Sigmoid colon (tissue), 7 donors: ENCODE data around the gene CLSTN2. TPM values are rescaled to one million over a fixed set of nuclear protein-coding genes. Genes with fewer than 3 reads are reported as not detected.
A peak's percentile ranks its signal among the peaks of the same experiment; 100 is the strongest.

Source experiments
- DNase-seq: peaks from one replicate; pipeline ENCODE4 v3.0.0-alpha.2; 2019
- H3K27ac ChIP-seq, 4 donors: fragments of 200-600 bp; sonication (generic); one replicate each; pipeline ENCODE4 v1.5.1; 2016 to 2019; ENCODE audit warnings: mild to moderate bottlenecking in 1 of 4
- H3K27me3 ChIP-seq, 3 donors: fragments of 200-600 bp; sonication (generic); one replicate each; pipeline ENCODE4 v1.5.1; 2019; ENCODE audit warnings: mild to moderate bottlenecking in 1 of 3
- H3K36me3 ChIP-seq, 4 donors: fragments of 200-600 bp; sonication (generic); one replicate each; pipeline ENCODE4 v1.5.1; 2016 to 2019
- H3K4me1 ChIP-seq, 4 donors: fragments of 200-600 bp; sonication (generic); one replicate each; pipeline ENCODE4 v1.5.1; 2017 to 2019
- H3K4me3 ChIP-seq, 4 donors: fragments of 200-600 bp; sonication (generic); one replicate each; pipeline ENCODE4 v1.5.1; 2017 to 2019; ENCODE audit warnings: mild to moderate bottlenecking in 2 of 4, moderate library complexity in 1 of 4
- H3K9me3 ChIP-seq, 4 donors: fragments of 200-600 bp in 3 of 4; sonication (generic) in 3 of 4; one replicate each; pipeline versions ENCODE4 v1.5.1 to v1.6.1; 2013 to 2019
- CTCF ChIP-seq, 4 experiments: fragments of 450-650 bp in 3 of 4; fragments of 200-600 bp in 1 of 4; IDR thresholded peaks; one replicate each; pipeline ENCODE4 v1.5.1; 2016 to 2019; ENCODE audit warnings: antibody characterized with exemption in 4 of 4, mild to moderate bottlenecking in 3 of 4, moderate library complexity in 2 of 4
- EP300 ChIP-seq, 4 donors: sonication (generic); formaldehyde crosslinking; IDR thresholded peaks; one replicate each; pipeline ENCODE4 v1.6.1; 2017; ENCODE audit warnings: antibody characterized with exemption in 4 of 4
- POLR2A ChIP-seq, 2 donors: fragments of 450-650 bp; IDR thresholded peaks; one replicate each; pipeline ENCODE4 v1.6.1; 2016; ENCODE audit warnings: antibody characterized with exemption in 2 of 2, mild to moderate bottlenecking in 2 of 2, moderate library complexity in 2 of 2
- POLR2AphosphoS5 ChIP-seq, 4 donors: sonication (generic); formaldehyde crosslinking; IDR thresholded peaks; one replicate each; pipeline ENCODE4 v1.6.1; 2017; ENCODE audit warnings: antibody characterized with exemption in 4 of 4
- WGBS, 2 donors: extraction: QIAGEN DNeasy Blood & Tissue Kit; methylation state at CpG; one replicate each; pipeline ENCODE4 v1.1.7; 2013; 5-methylcytosine and 5-hydroxymethylcytosine counted together
- intact Hi-C: fragments of 100-400 bp; cut with DNase I; formaldehyde crosslinking; loops from one replicate; pipeline ENCODE4 v1.15.1; 2023
- polyA plus RNA-seq, 3 donors: library from polyadenylated mRNA; stranded (reverse); fragments of 200-250 nt; gene quantifications; one replicate each; pipeline ENCODE4 v1.2.3, GENCODE V29; 2013
- total RNA-seq, 4 donors: library from RNA; depleted of rRNA; stranded (reverse); fragments of >200 nt; gene quantifications; one replicate each; pipeline ENCODE4 v1.1.0, GENCODE V29; 2016
- donor health status: healthy with polysubstance abuse.
- donor health status: Bipolar disorder and iron deficiency.
- donor health status: healthy.

CLSTN2 gene
- total and polyA plus RNA-seq, 7 donors: 0.23 to 8.3 (median 2.7) TPM

GRCh38 chr3:140164156-140164555, 229.2 kb downstream of the CLSTN2 start:
- WGBS, 2 donors: 64 to 75% methylated on average over 2 of the region's 2 CpGs
- no peaks in the 10 kb centered on the region for H3K27me3 ChIP-seq
- TF ChIP-seq EP300 (IDR thresholded peaks at IDR 0.05): no peak
- TF ChIP-seq POLR2AphosphoS5 (IDR thresholded peaks at IDR 0.05): no peak
- no peak for TF ChIP-seq POLR2A (IDR thresholded peaks at IDR 0.05)
- TF ChIP-seq CTCF (IDR thresholded peaks at IDR 0.05): no peak
- no peaks in the 10 kb centered on the region for H3K9me3 ChIP-seq
- peaks cover 0 to 12% (median 4%) of the 10 kb centered on the region in 4 donors for H3K4me1 ChIP-seq
- DNase-seq: no peak
- H3K36me3 ChIP-seq: no peaks in the 10 kb centered on the region
- intact Hi-C loops: no loop called here
- no peak overlapping the region for H3K27ac ChIP-seq
- H3K4me3 ChIP-seq: no peak overlapping the region

GRCh38 chr3:140164922-140165590, 230.1 kb downstream of the CLSTN2 start:
- no peak for DNase-seq
- 83 to 88% methylated on average over 7 of the region's 7 CpGs for WGBS, 2 donors
- intact Hi-C loops: no loop called here

GRCh38 chr3:140165781-140166180, 230.8 kb downstream of the CLSTN2 start:
- peaks cover 0 to 12% (median 4%) of the 10 kb centered on the region in 4 donors for H3K4me1 ChIP-seq
- intact Hi-C loops: no loop called here
- no peak overlapping the region for H3K27ac ChIP-seq
- H3K4me3 ChIP-seq: no peak overlapping the region
- no peaks in the 10 kb centered on the region for H3K9me3 ChIP-seq
- no peaks in the 10 kb centered on the region for H3K36me3 ChIP-seq
- TF ChIP-seq CTCF (IDR thresholded peaks at IDR 0.05): no peak
- TF ChIP-seq EP300 (IDR thresholded peaks at IDR 0.05): no peak
- no peak for TF ChIP-seq POLR2AphosphoS5 (IDR thresholded peaks at IDR 0.05)
- no peak for TF ChIP-seq POLR2A (IDR thresholded peaks at IDR 0.05)
- H3K27me3 ChIP-seq: no peaks in the 10 kb centered on the region
- no peak for DNase-seq

More at GRCh38 chr3:140164922-140165590, 230.1 kb downstream of the CLSTN2 start:
- Histone ChIP-seq H3K9me3 (no peaks in the 10 kb centered on the region), H3K36me3 (no peaks in the 10 kb centered on the region), H3K27ac (no peak overlapping the region), H3K27me3 (no peaks in the 10 kb centered on the region), H3K4me3 (no peak overlapping the region), H3K4me1 (peaks cover 0 to 12% (median 4%) of the 10 kb centered on the region in 4 donors)
- TF ChIP-seq CTCF (IDR thresholded peaks at IDR 0.05) (no peak), POLR2A (IDR thresholded peaks at IDR 0.05) (no peak), POLR2AphosphoS5 (IDR thresholded peaks at IDR 0.05) (no peak), EP300 (IDR thresholded peaks at IDR 0.05) (no peak)

- 73% methylated on average over 5 of the region's 5 CpGs for WGBS, 2 donors
- Histone ChIP-seq H3K36me3 (no peaks in the 10 kb centered on the region), H3K27ac (peak overlapping the region in 1 of 4 donors; percentile 7), H3K4me3 (no peak overlapping the region), H3K9me3 (no peaks in the 10 kb centered on the region), H3K4me1 (peaks cover 0 to 12% (median 4%) of the 10 kb centered on the region in 4 donors), H3K27me3 (no peaks in the 10 kb centered on the region)
- intact Hi-C loops: no loop called here
- TF ChIP-seq POLR2AphosphoS5 (IDR thresholded peaks at IDR 0.05) (no peak), CTCF (IDR thresholded peaks at IDR 0.05) (no peak), EP300 (IDR thresholded peaks at IDR 0.05) (no peak), POLR2A (IDR thresholded peaks at IDR 0.05) (no peak)
- no peak for DNase-seq
Observed at GRCh38 chr3:140166861-140167599, 232.0 kb downstream of the CLSTN2 start.
